Measurements from ENCODE around the gene SLC6A6. TPM values are rescaled to one million over a fixed set of nuclear protein-coding genes. Genes with fewer than 3 reads are reported as not detected.
A peak's percentile ranks its signal among the peaks of the same experiment; 100 is the strongest.

SLC6A6 gene
- total and polyA plus RNA-seq, 2 experiments from 2014 or later = 27.5 to 150 TPM

DNA sequence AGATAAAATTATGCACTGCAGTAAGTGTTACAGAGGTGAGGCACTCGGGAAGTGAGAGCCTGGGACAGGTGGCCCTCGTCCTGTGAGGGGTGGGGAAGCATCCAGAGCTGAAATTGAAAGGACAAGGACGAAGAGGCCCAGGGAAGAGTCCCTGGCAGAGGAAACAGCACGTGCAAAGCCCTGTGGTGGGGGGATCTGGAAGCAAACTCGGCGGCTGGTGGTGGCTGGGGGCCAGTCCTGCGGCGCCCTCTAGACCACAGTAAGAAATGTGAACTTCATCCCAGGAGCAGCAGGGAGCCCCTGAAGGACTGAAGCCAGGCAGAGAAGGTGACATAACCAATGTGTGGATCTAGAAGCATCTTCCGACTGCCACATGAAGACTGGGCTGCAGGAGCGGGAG lies 94.9 kb downstream of the SLC6A6 start:
- Histone ChIP-seq H4K20me1 (replicated peaks; ENCODE audit: insufficient read depth) (no peaks in the 10 kb centered on the region), H2AFZ (no peak overlapping the region), H3F3A (replicated peaks; ENCODE audit: low read depth) (no peaks in the 10 kb centered on the region), H3K36me3 (ENCODE audit: insufficient read depth) (no peaks in the 10 kb centered on the region), H3K4me3 (no peak overlapping the region), H3K27me3 (ENCODE audit: insufficient read depth) (no peaks in the 10 kb centered on the region), H3K9me2 (ENCODE audit: insufficient read depth) (no peaks in the 10 kb centered on the region), H3K79me2 (replicated peaks; ENCODE audit: insufficient read depth) (no peaks in the 10 kb centered on the region), H3K4me1 (ENCODE audit: insufficient read depth) (no peaks in the 10 kb centered on the region), H3K4me2 (no peak overlapping the region), H3K27ac (ENCODE audit: low read depth) (no peak overlapping the region)
- H3K4me1 Mint-ChIP-seq = peaks cover 2% of the 10 kb centered on the region; the same call in 2 of the 3 replicates
- H3K36me3 Mint-ChIP-seq (ENCODE audit: low read depth) = no peaks in the 10 kb centered on the region
- TF ChIP-seq, protein P1, sequence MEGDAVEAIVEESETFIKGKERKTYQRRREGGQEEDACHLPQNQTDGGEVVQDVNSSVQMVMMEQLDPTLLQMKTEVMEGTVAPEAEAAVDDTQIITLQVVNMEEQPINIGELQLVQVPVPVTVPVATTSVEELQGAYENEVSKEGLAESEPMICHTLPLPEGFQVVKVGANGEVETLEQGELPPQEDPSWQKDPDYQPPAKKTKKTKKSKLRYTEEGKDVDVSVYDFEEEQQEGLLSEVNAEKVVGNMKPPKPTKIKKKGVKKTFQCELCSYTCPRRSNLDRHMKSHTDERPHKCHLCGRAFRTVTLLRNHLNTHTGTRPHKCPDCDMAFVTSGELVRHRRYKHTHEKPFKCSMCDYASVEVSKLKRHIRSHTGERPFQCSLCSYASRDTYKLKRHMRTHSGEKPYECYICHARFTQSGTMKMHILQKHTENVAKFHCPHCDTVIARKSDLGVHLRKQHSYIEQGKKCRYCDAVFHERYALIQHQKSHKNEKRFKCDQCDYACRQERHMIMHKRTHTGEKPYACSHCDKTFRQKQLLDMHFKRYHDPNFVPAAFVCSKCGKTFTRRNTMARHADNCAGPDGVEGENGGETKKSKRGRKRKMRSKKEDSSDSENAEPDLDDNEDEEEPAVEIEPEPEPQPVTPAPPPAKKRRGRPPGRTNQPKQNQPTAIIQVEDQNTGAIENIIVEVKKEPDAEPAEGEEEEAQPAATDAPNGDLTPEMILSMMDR (conservative IDR thresholded peaks at IDR 0.05; ENCODE audit: low read depth in 2 of 2) = peak; percentile 50 to 71
- TF ChIP-seq STAT1 (IDR thresholded peaks at IDR 0.05; ENCODE audit: unreplicated experiment) = no peak
- H3K27me3 Mint-ChIP-seq (ENCODE audit: insufficient read depth, low read depth, poor library complexity) = peaks cover 7% of the 10 kb centered on the region
- peak; percentile 72 for DNase-seq (ENCODE audit: low spot score)
- peaks cover 7% of the 10 kb centered on the region for H3K9me3 Mint-ChIP-seq
- H3K27ac Mint-ChIP-seq = no peak overlapping the region
- no peak overlapping the region for H3K4me3 Mint-ChIP-seq
- ATAC-seq = peak; percentile 81

DNA sequence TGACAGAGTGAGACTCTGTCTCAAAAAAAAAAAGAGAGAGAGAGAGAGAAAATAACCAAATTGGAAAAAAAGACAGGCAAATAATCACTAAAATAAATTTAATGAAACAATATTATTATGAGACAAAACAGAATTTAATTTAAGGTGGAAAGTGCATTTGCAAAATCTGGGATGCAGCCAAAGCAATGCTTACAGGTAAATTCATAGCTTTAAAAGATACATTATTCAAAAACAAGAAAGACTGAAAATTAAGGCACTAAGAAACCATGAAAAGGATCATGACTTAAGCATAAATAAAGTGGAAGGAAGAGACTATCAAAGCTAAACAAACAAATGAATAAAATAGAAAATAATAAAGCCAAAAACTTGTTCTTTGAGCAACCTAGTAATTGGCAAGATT lies 100.1 kb downstream of the SLC6A6 start:
- DNase-seq (ENCODE audit: low spot score) (no peak), ATAC-seq (no peak)
- Mint-ChIP-seq H3K4me1 (peaks cover 2% of the 10 kb centered on the region; the same call in 2 of the 3 replicates), H3K4me3 (no peak overlapping the region), H3K9me3 (peaks cover 16% of the 10 kb centered on the region), H3K27me3 (ENCODE audit: insufficient read depth, low read depth, poor library complexity) (peaks cover 7% of the 10 kb centered on the region), H3K36me3 (ENCODE audit: low read depth) (peaks cover 7% of the 10 kb centered on the region), H3K27ac (no peak overlapping the region)
- Histone ChIP-seq H3K4me3 (no peak overlapping the region), H3K27me3 (ENCODE audit: insufficient read depth) (no peaks in the 10 kb centered on the region), H2AFZ (no peak overlapping the region), H3F3A (replicated peaks; ENCODE audit: low read depth) (no peaks in the 10 kb centered on the region), H3K27ac (ENCODE audit: low read depth) (no peak overlapping the region), H3K4me1 (ENCODE audit: insufficient read depth) (no peaks in the 10 kb centered on the region), H3K4me2 (no peak overlapping the region), H3K79me2 (replicated peaks; ENCODE audit: insufficient read depth) (no peaks in the 10 kb centered on the region), H3K9me2 (ENCODE audit: insufficient read depth) (no peaks in the 10 kb centered on the region), H3K36me3 (ENCODE audit: insufficient read depth) (peaks cover 6% of the 10 kb centered on the region; the same call in 1 of the 2 replicates), H4K20me1 (replicated peaks; ENCODE audit: insufficient read depth) (no peaks in the 10 kb centered on the region)
- TF ChIP-seq, protein P1 (conservative IDR thresholded peaks at IDR 0.05; ENCODE audit: low read depth in 2 of 2) = no peak
- TF ChIP-seq, protein P2, sequence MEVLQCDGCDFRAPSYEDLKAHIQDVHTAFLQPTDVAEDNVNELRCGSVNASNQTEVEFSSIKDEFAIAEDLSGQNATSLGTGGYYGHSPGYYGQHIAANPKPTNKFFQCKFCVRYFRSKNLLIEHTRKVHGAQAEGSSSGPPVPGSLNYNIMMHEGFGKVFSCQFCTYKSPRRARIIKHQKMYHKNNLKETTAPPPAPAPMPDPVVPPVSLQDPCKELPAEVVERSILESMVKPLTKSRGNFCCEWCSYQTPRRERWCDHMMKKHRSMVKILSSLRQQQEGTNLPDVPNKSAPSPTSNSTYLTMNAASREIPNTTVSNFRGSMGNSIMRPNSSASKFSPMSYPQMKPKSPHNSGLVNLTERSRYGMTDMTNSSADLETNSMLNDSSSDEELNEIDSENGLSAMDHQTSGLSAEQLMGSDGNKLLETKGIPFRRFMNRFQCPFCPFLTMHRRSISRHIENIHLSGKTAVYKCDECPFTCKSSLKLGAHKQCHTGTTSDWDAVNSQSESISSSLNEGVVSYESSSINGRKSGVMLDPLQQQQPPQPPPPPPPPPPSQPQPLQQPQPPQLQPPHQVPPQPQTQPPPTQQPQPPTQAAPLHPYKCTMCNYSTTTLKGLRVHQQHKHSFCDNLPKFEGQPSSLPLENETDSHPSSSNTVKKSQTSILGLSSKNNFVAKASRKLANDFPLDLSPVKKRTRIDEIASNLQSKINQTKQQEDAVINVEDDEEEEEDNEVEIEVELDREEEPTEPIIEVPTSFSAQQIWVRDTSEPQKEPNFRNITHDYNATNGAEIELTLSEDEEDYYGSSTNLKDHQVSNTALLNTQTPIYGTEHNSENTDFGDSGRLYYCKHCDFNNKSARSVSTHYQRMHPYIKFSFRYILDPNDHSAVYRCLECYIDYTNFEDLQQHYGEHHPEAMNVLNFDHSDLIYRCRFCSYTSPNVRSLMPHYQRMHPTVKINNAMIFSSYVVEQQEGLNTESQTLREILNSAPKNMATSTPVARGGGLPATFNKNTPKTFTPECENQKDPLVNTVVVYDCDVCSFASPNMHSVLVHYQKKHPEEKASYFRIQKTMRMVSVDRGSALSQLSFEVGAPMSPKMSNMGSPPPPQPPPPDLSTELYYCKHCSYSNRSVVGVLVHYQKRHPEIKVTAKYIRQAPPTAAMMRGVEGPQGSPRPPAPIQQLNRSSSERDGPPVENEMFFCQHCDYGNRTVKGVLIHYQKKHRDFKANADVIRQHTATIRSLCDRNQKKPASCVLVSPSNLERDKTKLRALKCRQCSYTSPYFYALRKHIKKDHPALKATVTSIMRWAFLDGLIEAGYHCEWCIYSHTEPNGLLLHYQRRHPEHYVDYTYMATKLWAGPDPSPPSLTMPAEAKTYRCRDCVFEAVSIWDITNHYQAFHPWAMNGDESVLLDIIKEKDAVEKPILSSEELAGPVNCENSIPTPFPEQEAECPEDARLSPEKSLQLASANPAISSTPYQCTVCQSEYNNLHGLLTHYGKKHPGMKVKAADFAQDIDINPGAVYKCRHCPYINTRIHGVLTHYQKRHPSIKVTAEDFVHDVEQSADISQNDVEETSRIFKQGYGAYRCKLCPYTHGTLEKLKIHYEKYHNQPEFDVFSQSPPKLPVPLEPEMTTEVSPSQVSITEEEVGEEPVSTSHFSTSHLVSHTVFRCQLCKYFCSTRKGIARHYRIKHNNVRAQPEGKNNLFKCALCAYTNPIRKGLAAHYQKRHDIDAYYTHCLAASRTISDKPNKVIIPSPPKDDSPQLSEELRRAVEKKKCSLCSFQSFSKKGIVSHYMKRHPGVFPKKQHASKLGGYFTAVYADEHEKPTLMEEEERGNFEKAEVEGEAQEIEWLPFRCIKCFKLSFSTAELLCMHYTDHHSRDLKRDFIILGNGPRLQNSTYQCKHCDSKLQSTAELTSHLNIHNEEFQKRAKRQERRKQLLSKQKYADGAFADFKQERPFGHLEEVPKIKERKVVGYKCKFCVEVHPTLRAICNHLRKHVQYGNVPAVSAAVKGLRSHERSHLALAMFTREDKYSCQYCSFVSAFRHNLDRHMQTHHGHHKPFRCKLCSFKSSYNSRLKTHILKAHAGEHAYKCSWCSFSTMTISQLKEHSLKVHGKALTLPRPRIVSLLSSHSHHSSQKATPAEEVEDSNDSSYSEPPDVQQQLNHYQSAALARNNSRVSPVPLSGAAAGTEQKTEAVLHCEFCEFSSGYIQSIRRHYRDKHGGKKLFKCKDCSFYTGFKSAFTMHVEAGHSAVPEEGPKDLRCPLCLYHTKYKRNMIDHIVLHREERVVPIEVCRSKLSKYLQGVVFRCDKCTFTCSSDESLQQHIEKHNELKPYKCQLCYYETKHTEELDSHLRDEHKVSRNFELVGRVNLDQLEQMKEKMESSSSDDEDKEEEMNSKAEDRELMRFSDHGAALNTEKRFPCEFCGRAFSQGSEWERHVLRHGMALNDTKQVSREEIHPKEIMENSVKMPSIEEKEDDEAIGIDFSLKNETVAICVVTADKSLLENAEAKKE (CRISPR knock-in tag; IDR thresholded peaks at IDR 0.05) = no peak
- TF ChIP-seq, protein P3, sequence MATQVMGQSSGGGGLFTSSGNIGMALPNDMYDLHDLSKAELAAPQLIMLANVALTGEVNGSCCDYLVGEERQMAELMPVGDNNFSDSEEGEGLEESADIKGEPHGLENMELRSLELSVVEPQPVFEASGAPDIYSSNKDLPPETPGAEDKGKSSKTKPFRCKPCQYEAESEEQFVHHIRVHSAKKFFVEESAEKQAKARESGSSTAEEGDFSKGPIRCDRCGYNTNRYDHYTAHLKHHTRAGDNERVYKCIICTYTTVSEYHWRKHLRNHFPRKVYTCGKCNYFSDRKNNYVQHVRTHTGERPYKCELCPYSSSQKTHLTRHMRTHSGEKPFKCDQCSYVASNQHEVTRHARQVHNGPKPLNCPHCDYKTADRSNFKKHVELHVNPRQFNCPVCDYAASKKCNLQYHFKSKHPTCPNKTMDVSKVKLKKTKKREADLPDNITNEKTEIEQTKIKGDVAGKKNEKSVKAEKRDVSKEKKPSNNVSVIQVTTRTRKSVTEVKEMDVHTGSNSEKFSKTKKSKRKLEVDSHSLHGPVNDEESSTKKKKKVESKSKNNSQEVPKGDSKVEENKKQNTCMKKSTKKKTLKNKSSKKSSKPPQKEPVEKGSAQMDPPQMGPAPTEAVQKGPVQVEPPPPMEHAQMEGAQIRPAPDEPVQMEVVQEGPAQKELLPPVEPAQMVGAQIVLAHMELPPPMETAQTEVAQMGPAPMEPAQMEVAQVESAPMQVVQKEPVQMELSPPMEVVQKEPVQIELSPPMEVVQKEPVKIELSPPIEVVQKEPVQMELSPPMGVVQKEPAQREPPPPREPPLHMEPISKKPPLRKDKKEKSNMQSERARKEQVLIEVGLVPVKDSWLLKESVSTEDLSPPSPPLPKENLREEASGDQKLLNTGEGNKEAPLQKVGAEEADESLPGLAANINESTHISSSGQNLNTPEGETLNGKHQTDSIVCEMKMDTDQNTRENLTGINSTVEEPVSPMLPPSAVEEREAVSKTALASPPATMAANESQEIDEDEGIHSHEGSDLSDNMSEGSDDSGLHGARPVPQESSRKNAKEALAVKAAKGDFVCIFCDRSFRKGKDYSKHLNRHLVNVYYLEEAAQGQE (IDR thresholded peaks at IDR 0.05; ENCODE audit: unreplicated experiment) = no peak
- TF ChIP-seq EZH2 (IDR thresholded peaks at IDR 0.05; ENCODE audit: low read depth, unreplicated experiment) = no peak
- no peak for TF ChIP-seq EZH2phosphoT487 (IDR thresholded peaks at IDR 0.05; ENCODE audit: unreplicated experiment)
- no peak for TF ChIP-seq CREB1 (CRISPR knock-in tag; IDR thresholded peaks at IDR 0.05; ENCODE audit: low read depth)

All from GM23338 (cell line).